ENCODE data around the gene EPHA6. TPM values are rescaled to one million over a fixed set of nuclear protein-coding genes. Genes with fewer than 3 reads are reported as not detected.

Gene EPHA6
- total RNA-seq, 2 experiments from 2014 or later, result not detected

- Histone ChIP-seq H3K27ac (ENCODE audit: low read depth in 1 of 2, low read length in 2 of 2) (no peak overlapping the region), H3K27me3 (ENCODE audit: control insufficient read depth in 1 of 2, insufficient read depth in 2 of 2, low read length in 2 of 2) (no peaks in the 10 kb centered on the region), H3K36me3 (ENCODE audit: insufficient read depth, low read length) (no peaks in the 10 kb centered on the region), H3K9me3 (ENCODE audit: control insufficient read depth in 1 of 2, insufficient read depth in 1 of 2, low read length in 2 of 2) (no peaks in the 10 kb centered on the region), H3K4me3 (ENCODE audit: low read length) (no peak overlapping the region), H3K4me1 (ENCODE audit: insufficient read depth, low read length) (no peaks in the 10 kb centered on the region)
- TF ChIP-seq CTCF (IDR thresholded peaks at IDR 0.05), result no peak
- CTCF ChIA-PET, result no interaction called here
- no peaks in the 10 kb centered on the region for H3K36me3 Mint-ChIP-seq (ENCODE audit: low read depth)
- no peak overlapping the region for H3K4me3 Mint-ChIP-seq
- no peak overlapping the region for H3K27ac Mint-ChIP-seq
- no peaks in the 10 kb centered on the region for H3K27me3 Mint-ChIP-seq
- POLR2A ChIA-PET, result no interaction called here
- no peaks in the 10 kb centered on the region for H3K4me1 Mint-ChIP-seq (ENCODE audit: low read depth)
- no peak for DNase-seq
- no peak for ATAC-seq (ENCODE audit: poor library complexity)
- peaks cover 2% of the 10 kb centered on the region for H3K9me3 Mint-ChIP-seq
- intact Hi-C loops (cut with DNase I, micrococcal nuclease), result no loop called here
These were observed 296.9 kb downstream of the EPHA6 start for GRCh38 chr3:97111244-97111643.

DNA sequence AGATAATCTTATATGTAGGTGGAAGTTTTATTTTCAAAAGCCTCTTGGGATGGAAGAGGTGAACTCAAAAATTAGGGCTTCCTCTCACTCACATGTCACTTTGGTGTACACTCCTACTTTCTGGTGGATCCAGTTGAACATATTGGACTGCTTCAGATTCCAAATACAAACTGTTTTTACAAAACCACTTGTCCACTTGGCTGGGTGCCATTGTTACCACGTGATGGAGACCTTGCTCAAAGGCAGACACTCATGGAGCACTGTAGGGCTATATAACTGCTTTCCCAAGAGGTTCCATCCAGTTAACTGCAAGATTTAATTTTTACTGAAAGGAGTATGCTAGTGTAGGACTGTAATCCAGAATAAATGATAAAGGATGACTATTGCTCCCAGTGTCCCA lies 307.0 kb downstream of the EPHA6 start:
- Mint-ChIP-seq H3K4me3 (no peak overlapping the region), H3K36me3 (ENCODE audit: low read depth) (no peaks in the 10 kb centered on the region), H3K27ac (no peak overlapping the region), H3K9me3 (no peaks in the 10 kb centered on the region), H3K27me3 (no peaks in the 10 kb centered on the region), H3K4me1 (ENCODE audit: low read depth) (no peaks in the 10 kb centered on the region)
- POLR2A ChIA-PET, result no interaction called here
- Histone ChIP-seq H3K36me3 (ENCODE audit: insufficient read depth, low read length) (no peaks in the 10 kb centered on the region), H3K4me1 (ENCODE audit: insufficient read depth, low read length) (no peaks in the 10 kb centered on the region), H3K4me3 (ENCODE audit: low read length) (no peak overlapping the region), H3K27ac (ENCODE audit: low read depth in 1 of 2, low read length in 2 of 2) (no peak overlapping the region), H3K27me3 (ENCODE audit: control insufficient read depth in 1 of 2, insufficient read depth in 2 of 2, low read length in 2 of 2) (no peaks in the 10 kb centered on the region), H3K9me3 (ENCODE audit: control insufficient read depth in 1 of 2, insufficient read depth in 1 of 2, low read length in 2 of 2) (no peaks in the 10 kb centered on the region)
- TF ChIP-seq CTCF (IDR thresholded peaks at IDR 0.05), result no peak
- DNase-seq (no peak), ATAC-seq (ENCODE audit: poor library complexity) (no peak)
- intact Hi-C loops (cut with DNase I, micrococcal nuclease), result no loop called here
- CTCF ChIA-PET, result no interaction called here

- H3K27me3 ChIP-seq (ENCODE audit: control insufficient read depth in 1 of 2, insufficient read depth in 2 of 2, low read length in 2 of 2), result no peaks in the 10 kb centered on the region
- ChIA-PET POLR2A (no interaction called here), CTCF (no interaction called here)
- Mint-ChIP-seq H3K27me3 (no peaks in the 10 kb centered on the region), H3K9me3 (no peaks in the 10 kb centered on the region), H3K27ac (no peak overlapping the region), H3K4me1 (ENCODE audit: low read depth) (no peaks in the 10 kb centered on the region), H3K36me3 (ENCODE audit: low read depth) (no peaks in the 10 kb centered on the region), H3K4me3 (no peak overlapping the region)
- no peaks in the 10 kb centered on the region for H3K36me3 ChIP-seq (ENCODE audit: insufficient read depth, low read length)
- intact Hi-C loops (cut with DNase I, micrococcal nuclease), result no loop called here
- no peak overlapping the region for H3K4me3 ChIP-seq (ENCODE audit: low read length)
- no peaks in the 10 kb centered on the region for H3K4me1 ChIP-seq (ENCODE audit: insufficient read depth, low read length)
- TF ChIP-seq CTCF (IDR thresholded peaks at IDR 0.05), result no peak
- peaks cover 0 to 8% of the 10 kb centered on the region in 2 experiments for H3K9me3 ChIP-seq (ENCODE audit: control insufficient read depth in 1 of 2, insufficient read depth in 1 of 2, low read length in 2 of 2)
- no peak for DNase-seq
- no peak overlapping the region for H3K27ac ChIP-seq (ENCODE audit: low read depth in 1 of 2, low read length in 2 of 2)
- no peak for ATAC-seq (ENCODE audit: poor library complexity)
These were observed 311.6 kb downstream of the EPHA6 start for GRCh38 chr3:97125902-97126499.
